Loucy (cell line): ENCODE results near the gene MSN.

Experiments
- CTCF ChIP-seq: fragments of 200-600 bp; sonication (generic); conservative IDR thresholded peaks from 2 replicates; pipeline ENCODE4 v1.5.1; 2014; ENCODE audit warnings: mild to moderate bottlenecking, antibody characterized with exemption, low read length
- EZH2phosphoT487 ChIP-seq: fragments of 200-600 bp; IDR thresholded peaks from 2 replicates; pipeline ENCODE4 v1.6.1; 2018; ENCODE audit warnings: antibody characterized with exemption, mild to moderate bottlenecking, moderate library complexity, borderline replicate concordance

- no peak for TF ChIP-seq CTCF
- TF ChIP-seq EZH2phosphoT487: no peak
Measured at GRCh38 chrX:65677954-65678469, 10.6 kb downstream of the MSN start.
